Measurements from ENCODE around the gene CAMK4. TPM values are rescaled to one million over a fixed set of nuclear protein-coding genes. Genes with fewer than 3 reads are reported as not detected.

The CAMK4 gene
- total RNA-seq, 1 experiment from 2014 or later = 6.3 TPM

- WGBS (ENCODE audit: extremely low coverage, insufficient read length, low lambda C conversion rate) = no CpG with 5 or more reads among the region's 1 CpG
- no peak overlapping the region for H2AK5ac ChIP-seq (ENCODE audit: insufficient read length, low read length)
- Mint-ChIP-seq H3K27me3 (ENCODE audit: low read depth) (no peaks in the 10 kb centered on the region), H3K36me3 (ENCODE audit: insufficient read depth in 1 of 3, low read depth in 3 of 3) (no peaks in the 10 kb centered on the region), H3K27ac (no peak overlapping the region), H3K9me3 (no peaks in the 10 kb centered on the region), H3K4me1 (peaks cover 11% of the 10 kb centered on the region in 2 experiments), H3K4me3 (no peak overlapping the region)
- H3K27me3 ChIP-seq (ENCODE audit: insufficient read depth, low read length) = no peaks in the 10 kb centered on the region
- H3K79me2 ChIP-seq (ENCODE audit: insufficient read depth, low read length) = no peaks in the 10 kb centered on the region
- H3K14ac ChIP-seq (ENCODE audit: insufficient read depth, low read length) = no peak overlapping the region
- no peak overlapping the region for H3T11ph ChIP-seq (ENCODE audit: low read length)
- H2AFZ ChIP-seq (ENCODE audit: low read length) = no peak overlapping the region
- no peaks in the 10 kb centered on the region for H4K20me1 ChIP-seq (ENCODE audit: control insufficient read depth, insufficient read depth, insufficient read length)
- no peak overlapping the region for H3K18ac ChIP-seq (ENCODE audit: insufficient read length, low read depth, low read length)
- no peak for TF ChIP-seq CTCF (conservative IDR thresholded peaks at IDR 0.05)
- H3K27ac ChIP-seq (ENCODE audit: insufficient read length, low read depth, low read length) = no peak overlapping the region
- no peaks in the 10 kb centered on the region for H3K9me3 ChIP-seq (ENCODE audit: control insufficient read depth, low read depth, low read length)
- no peak overlapping the region for H4K91ac ChIP-seq (ENCODE audit: insufficient read length, low read depth, low read length)
- no peak overlapping the region for H2BK15ac ChIP-seq (ENCODE audit: low read depth, low read length)
- H2BK120ac ChIP-seq (ENCODE audit: low read depth, low read length, poor library complexity, severe bottlenecking) = no peak overlapping the region
- no peak overlapping the region for H2BK12ac ChIP-seq (ENCODE audit: insufficient read length, low read depth, low read length)
- no peak overlapping the region for H2BK20ac ChIP-seq (ENCODE audit: low read depth, low read length, poor library complexity, severe bottlenecking)
- H3K4me1 ChIP-seq (ENCODE audit: insufficient read depth, low read length) = peaks cover 3% of the 10 kb centered on the region; the same call in 1 of the 2 replicates
- H3K56ac ChIP-seq (ENCODE audit: insufficient read length, low read depth, low read length) = no peak overlapping the region
- H3K23ac ChIP-seq (ENCODE audit: insufficient read length, low read depth, low read length) = no peak overlapping the region
- H3K4ac ChIP-seq (ENCODE audit: low read depth, low read length) = no peak overlapping the region
- H2BK5ac ChIP-seq (ENCODE audit: insufficient read length, low read length) = no peak overlapping the region
- H4K5ac ChIP-seq (ENCODE audit: insufficient read length, low read depth, low read length) = no peak overlapping the region
- H3K79me1 ChIP-seq (ENCODE audit: insufficient read depth, low read depth, low read length, poor library complexity, severe bottlenecking) = no peaks in the 10 kb centered on the region
- H3K23me2 ChIP-seq (ENCODE audit: insufficient read length, low read depth, low read length, poor library complexity, severe bottlenecking) = no peaks in the 10 kb centered on the region
- no peak overlapping the region for H3K9ac ChIP-seq (ENCODE audit: extremely low read depth, insufficient read length, low read length)
- no peak for DNase-seq
- no peak overlapping the region for H3K4me2 ChIP-seq (ENCODE audit: insufficient read depth, insufficient read length, low read length)
- no peak overlapping the region for H4K8ac ChIP-seq (replicated peaks; ENCODE audit: insufficient read length, low read depth, low read length)
Measured at GRCh38 chr5:111211341-111211740, 12.8 kb upstream of the CAMK4 start.
